SK-N-SH (cell line): ENCODE results near the gene MMP2.

ENCODE experiments used
- SIN3A ChIP-seq: IDR thresholded peaks from 2 replicates; pipeline ENCODE4 v1.6.1; 2012; ENCODE audit warnings: low read depth, mild to moderate bottlenecking, low read length, moderate library complexity, borderline replicate concordance
- ZBTB33 ChIP-seq: IDR thresholded peaks from 2 replicates; pipeline ENCODE4 v1.4.0; 2012; ENCODE audit warnings: low read depth, borderline replicate concordance

GRCh38 chr16:55488306-55488705 is 9.3 kb downstream of the MMP2 start:
- TF ChIP-seq ZBTB33, result no peak
- TF ChIP-seq SIN3A, result no peak
